OCI-LY1 (cell line): ENCODE measurements around the gene NRG2.

Experiments used
- CTCF ChIP-seq: fragments of 200-600 bp; sonication (generic), shearing (Covaris generic); IDR thresholded peaks from 2 replicates; pipeline ENCODE4 v1.5.1; 2017; ENCODE audit warnings: mild to moderate bottlenecking, antibody characterized with exemption, low read length, moderate library complexity, mixed read lengths
- EZH2 ChIP-seq: fragments of 200-600 bp; sonication (generic), shearing (Covaris generic); IDR thresholded peaks from 2 replicates; pipeline ENCODE4 v1.8.0; 2017; ENCODE audit warnings: borderline replicate concordance, mixed run types, mild to moderate bottlenecking, antibody characterized with exemption, low read length, moderate library complexity, mixed read lengths

- TF ChIP-seq CTCF (no peak), EZH2 (no peak)
Measured at GRCh38 chr5:139884144-139884543, 159.0 kb downstream of the NRG2 start.
